ENCODE data around the gene C1orf167. TPM values are rescaled to one million over a fixed set of nuclear protein-coding genes. Genes with fewer than 3 reads are reported as not detected.

C1orf167 gene
- total RNA-seq (2014; rRNA removed; shearing (Covaris generic); ENCODE audit: low replicate concordance), result 0.58 and 0.95 TPM in 2 replicates

GRCh38 chr1:11761988-11762406, at the start of gene C1orf167:
TSS of gene C1orf167 (plus strand) at chr1:11762193. CDS start at chr1:11764401, 2,208 bp downstream.
- DNase-seq (ENCODE audit: low read depth), result no peak
- in situ Hi-C loops (cut with HindIII; ENCODE audit: low pct_unique_long_range_greater_than_20kb, low sequenced_read_pairs), result no loop called here

- in situ Hi-C loops (cut with HindIII; ENCODE audit: low pct_unique_long_range_greater_than_20kb, low sequenced_read_pairs), result no loop called here
- no peak for DNase-seq (ENCODE audit: low read depth)
Measured at GRCh38 chr1:11712285-11712684, 49.7 kb upstream of the C1orf167 start.

- no peak for DNase-seq (ENCODE audit: low read depth)
- in situ Hi-C loops (cut with HindIII; ENCODE audit: low pct_unique_long_range_greater_than_20kb, low sequenced_read_pairs), result no loop called here
Measured at GRCh38 chr1:11713095-11713494, 48.9 kb upstream of the C1orf167 start.

GRCh38 chr1:11714831-11715575, 47.0 kb upstream of the C1orf167 start:
- in situ Hi-C loops (cut with HindIII; ENCODE audit: low pct_unique_long_range_greater_than_20kb, low sequenced_read_pairs), result no loop called here
- DNase-seq (ENCODE audit: low read depth), result no peak

- DNase-seq (ENCODE audit: low read depth), result peak; percentile 47
- in situ Hi-C loops (cut with HindIII; ENCODE audit: low pct_unique_long_range_greater_than_20kb, low sequenced_read_pairs), result no loop called here
Measured at GRCh38 chr1:11719313-11720032, 42.5 kb upstream of the C1orf167 start.

GRCh38 chr1:11720033-11720376, 42.0 kb upstream of the C1orf167 start:
- no peak for DNase-seq (ENCODE audit: low read depth)
- in situ Hi-C loops (cut with HindIII; ENCODE audit: low pct_unique_long_range_greater_than_20kb, low sequenced_read_pairs), result no loop called here

- in situ Hi-C loops (cut with HindIII; ENCODE audit: low pct_unique_long_range_greater_than_20kb, low sequenced_read_pairs), result no loop called here
- no peak for DNase-seq (ENCODE audit: low read depth)
Measured at GRCh38 chr1:11720525-11720924, 41.5 kb upstream of the C1orf167 start.

- DNase-seq (ENCODE audit: low read depth), result no peak
- in situ Hi-C loops (cut with HindIII; ENCODE audit: low pct_unique_long_range_greater_than_20kb, low sequenced_read_pairs), result no loop called here
Measured at GRCh38 chr1:11721311-11721710, 40.7 kb upstream of the C1orf167 start.

GRCh38 chr1:11722538-11722937, 39.5 kb upstream of the C1orf167 start:
- no peak for DNase-seq (ENCODE audit: low read depth)
- in situ Hi-C loops (cut with HindIII; ENCODE audit: low pct_unique_long_range_greater_than_20kb, low sequenced_read_pairs), result no loop called here

- no peak for DNase-seq (ENCODE audit: low read depth)
- in situ Hi-C loops (cut with HindIII; ENCODE audit: low pct_unique_long_range_greater_than_20kb, low sequenced_read_pairs), result no loop called here
Measured at GRCh38 chr1:11725616-11726015, 36.4 kb upstream of the C1orf167 start.

- in situ Hi-C loops (cut with HindIII; ENCODE audit: low pct_unique_long_range_greater_than_20kb, low sequenced_read_pairs), result no loop called here
- no peak for DNase-seq (ENCODE audit: low read depth)
Measured at GRCh38 chr1:11727119-11727518, 34.9 kb upstream of the C1orf167 start.

- in situ Hi-C loops (cut with HindIII; ENCODE audit: low pct_unique_long_range_greater_than_20kb, low sequenced_read_pairs), result no loop called here
Measured at GRCh38 chr1:11728126-11728806, 33.7 kb upstream of the C1orf167 start.

GRCh38 chr1:11729155-11729497, 32.9 kb upstream of the C1orf167 start:
- in situ Hi-C loops (cut with HindIII; ENCODE audit: low pct_unique_long_range_greater_than_20kb, low sequenced_read_pairs), result no loop called here
- no peak for DNase-seq (ENCODE audit: low read depth)

More at GRCh38 chr1:11728126-11728806, 33.7 kb upstream of the C1orf167 start:
- no peak for DNase-seq (ENCODE audit: low read depth)

GRCh38 chr1:11729498-11730428, 32.2 kb upstream of the C1orf167 start:
- in situ Hi-C loops (cut with HindIII; ENCODE audit: low pct_unique_long_range_greater_than_20kb, low sequenced_read_pairs), result no loop called here

GRCh38 chr1:11730429-11730891, 31.5 kb upstream of the C1orf167 start:
- in situ Hi-C loops (cut with HindIII; ENCODE audit: low pct_unique_long_range_greater_than_20kb, low sequenced_read_pairs), result no loop called here
- no peak for DNase-seq (ENCODE audit: low read depth)

More at GRCh38 chr1:11729498-11730428, 32.2 kb upstream of the C1orf167 start:
- DNase-seq (ENCODE audit: low read depth), result peak; percentile 52

GRCh38 chr1:11731691-11732283, 30.2 kb upstream of the C1orf167 start:
- in situ Hi-C loops (cut with HindIII; ENCODE audit: low pct_unique_long_range_greater_than_20kb, low sequenced_read_pairs), result no loop called here
- no peak for DNase-seq (ENCODE audit: low read depth)

GRCh38 chr1:11733306-11733705, 28.7 kb upstream of the C1orf167 start:
- no peak for DNase-seq (ENCODE audit: low read depth)
- in situ Hi-C loops (cut with HindIII; ENCODE audit: low pct_unique_long_range_greater_than_20kb, low sequenced_read_pairs), result no loop called here

- no peak for DNase-seq (ENCODE audit: low read depth)
Measured at GRCh38 chr1:11735531-11735853, 26.5 kb upstream of the C1orf167 start.

More at GRCh38 chr1:11735531-11735853, 26.5 kb upstream of the C1orf167 start:
- in situ Hi-C loops (cut with HindIII; ENCODE audit: low pct_unique_long_range_greater_than_20kb, low sequenced_read_pairs), result no loop called here

Data from Caki2 (cell line).